Measurements from ENCODE around the gene BTG1. TPM values are rescaled to one million over a fixed set of nuclear protein-coding genes. Genes with fewer than 3 reads are reported as not detected.

BTG1 gene
- total and polyA plus RNA-seq, 9 of the 15 experiments (the other 6 are each of a cell fraction or from before 2014, with no cell fraction given): 3.7 to 28.6 (median 7.4) TPM

GRCh38 chr12:92141591-92142121, 4.0 kb downstream of the BTG1 start:
- no peak for ATAC-seq
- H3K9me3 ChIP-seq (replicated peaks; ENCODE audit: control insufficient read depth, insufficient read depth, low read depth, low read length): no peaks in the 10 kb centered on the region
- H3K9ac ChIP-seq (ENCODE audit: insufficient read depth in 1 of 2, low read depth in 2 of 2, low read length in 2 of 2): peak overlapping the region in 1 of 2 experiments; percentile 82; a peak in 2 of 4 replicates
- TF ChIP-seq E4F1 (CRISPR knock-in tag; IDR thresholded peaks at IDR 0.05; ENCODE audit: borderline replicate concordance) (no peak), TARDBP (IDR thresholded peaks at IDR 0.05) (no peak), DACH1 (IDR thresholded peaks at IDR 0.05; ENCODE audit: partially characterized antibody) (peak; percentile 37), HMG20B (CRISPR knock-in tag; IDR thresholded peaks at IDR 0.05) (no peak)
- H3K4me2 ChIP-seq (ENCODE audit: insufficient read depth, low read length): peak overlapping the region; percentile 70
- H4K20me1 ChIP-seq (replicated peaks; ENCODE audit: control insufficient read depth, insufficient read depth, low read length): peaks cover 41% of the 10 kb centered on the region
- intact Hi-C loops (cut with micrococcal nuclease): loop anchor here (5.0 to 10.0 kb wide), 3 partner anchors 64 to 329 kb away; no protein-coding TSS in a partner anchor
- H3K4me3 ChIP-seq: peak overlapping the region; percentile 88
- in situ Hi-C loops (cut with MboI): no loop called here
- BruUV-seq (replicated peaks): no TSS peak
- no peaks in the 10 kb centered on the region for H3K9me1 ChIP-seq (ENCODE audit: control insufficient read depth, insufficient read depth, low read length)
- H3K4me1 ChIP-seq (replicated peaks in 1 of 2; ENCODE audit: control insufficient read depth in 2 of 2, insufficient read depth in 2 of 2, low read length in 2 of 2): peaks cover 12 to 19% of the 10 kb centered on the region in 2 experiments; a peak in 4 of 5 replicates
- peak; percentile 49 for FAIRE-seq
- H2AFZ ChIP-seq (ENCODE audit: low read depth, low read length): no peak overlapping the region
- H3K27ac ChIP-seq (ENCODE audit: extremely low read depth, low read depth, low read length): no peak overlapping the region
- no peaks in the 10 kb centered on the region for H3K27me3 ChIP-seq (ENCODE audit: control insufficient read depth in 2 of 2, insufficient read depth in 2 of 2, low read length in 2 of 2)
- peaks cover 96% of the 10 kb centered on the region for H3K79me2 ChIP-seq (ENCODE audit: control insufficient read depth, insufficient read depth, low read length)
- no peak for DNase-seq (ENCODE audit: extremely low read depth in 1 of 4, low spot score in 3 of 4)
- ChIA-PET POLR2A (interaction anchor here (0.7 kb wide), 3 partner anchors 195 to 755 kb away, joined by 3 read pairs; no protein-coding TSS in a partner anchor), CTCF (ENCODE audit: low intra/inter-chr PET ratio) (interaction anchor here (0.7 kb wide), 1 partner anchor 329 kb away, joined by 3 read pairs; no protein-coding TSS in a partner anchor)
- H3K36me3 ChIP-seq (ENCODE audit: control insufficient read depth, insufficient read depth, low read length): peaks cover 44% of the 10 kb centered on the region
- WGBS (ENCODE audit: insufficient coverage, low coverage, missing lambda C conversion rate): 18% methylated on average over 3 of the region's 3 CpGs

Measured in K562 (cell line).